Fibroblast of villous mesenchyme (primary cell): ENCODE measurements around the gene XCL1. TPM values are rescaled to one million over a fixed set of nuclear protein-coding genes. Genes with fewer than 3 reads are reported as not detected.
"Not testable (repeated sequence)": the region's sequence is repeated elsewhere in the genome, so short reads cannot be mapped to it uniquely, and the experiment has no call there.

Source experiments
- DNase-seq: peaks from one replicate; pipeline ENCODE4 v3.0.0-alpha.2; 2010; ENCODE audit warnings: low read depth
- H3K4me3 ChIP-seq: 2 replicates; pipeline ENCODE4 v1.5.1; 2011; ENCODE audit warnings: low read depth, mild to moderate bottlenecking, low read length
- CTCF ChIP-seq: IDR thresholded peaks from 2 replicates; pipeline ENCODE4 v1.5.1; 2012; ENCODE audit warnings: low read depth, mild to moderate bottlenecking, low read length; ENCODE audit not compliant: insufficient read depth
- total RNA-seq: library from RNA; depleted of rRNA; stranded (reverse); fragments of >200 nt; gene quantifications from 2 replicates; pipeline ENCODE4 v1.2.3, GENCODE V29; 2012

The XCL1 gene
- total RNA-seq, 1 donor: not detected

GRCh38 chr1:168570652-168571051 is 5.8 kb upstream of the XCL1 start:
- H3K4me3 ChIP-seq: no peak overlapping the region
- DNase-seq: no peak
- TF ChIP-seq CTCF: no peak

DNA sequence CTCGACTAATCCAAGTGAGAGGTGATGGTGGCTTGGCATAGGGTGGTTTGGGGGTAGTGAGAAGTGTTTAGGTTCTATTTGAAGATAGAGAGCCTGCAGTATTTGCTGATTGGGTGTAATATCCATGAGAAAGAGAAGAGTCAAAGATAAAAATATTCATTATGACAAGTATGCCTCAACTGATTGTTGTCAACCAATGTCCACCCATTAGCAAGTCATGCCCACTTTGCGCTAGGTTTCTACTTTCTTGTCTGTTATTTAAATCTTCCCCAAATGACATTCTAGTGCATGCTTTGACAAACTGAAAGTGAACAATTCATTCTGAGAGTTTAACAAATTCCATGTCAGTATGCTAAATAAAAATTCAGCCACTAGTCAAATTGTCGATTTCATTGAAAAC is 3.8 kb upstream of the XCL1 start:
- no peak for DNase-seq
- TF ChIP-seq CTCF: no peak
- no peak overlapping the region for H3K4me3 ChIP-seq

GRCh38 chr1:168574234-168574633 is 2.2 kb upstream of the XCL1 start:
- not testable (repeated sequence) for H3K4me3 ChIP-seq
- peak; percentile 62 for DNase-seq
- peak; percentile 50 for TF ChIP-seq CTCF

DNA sequence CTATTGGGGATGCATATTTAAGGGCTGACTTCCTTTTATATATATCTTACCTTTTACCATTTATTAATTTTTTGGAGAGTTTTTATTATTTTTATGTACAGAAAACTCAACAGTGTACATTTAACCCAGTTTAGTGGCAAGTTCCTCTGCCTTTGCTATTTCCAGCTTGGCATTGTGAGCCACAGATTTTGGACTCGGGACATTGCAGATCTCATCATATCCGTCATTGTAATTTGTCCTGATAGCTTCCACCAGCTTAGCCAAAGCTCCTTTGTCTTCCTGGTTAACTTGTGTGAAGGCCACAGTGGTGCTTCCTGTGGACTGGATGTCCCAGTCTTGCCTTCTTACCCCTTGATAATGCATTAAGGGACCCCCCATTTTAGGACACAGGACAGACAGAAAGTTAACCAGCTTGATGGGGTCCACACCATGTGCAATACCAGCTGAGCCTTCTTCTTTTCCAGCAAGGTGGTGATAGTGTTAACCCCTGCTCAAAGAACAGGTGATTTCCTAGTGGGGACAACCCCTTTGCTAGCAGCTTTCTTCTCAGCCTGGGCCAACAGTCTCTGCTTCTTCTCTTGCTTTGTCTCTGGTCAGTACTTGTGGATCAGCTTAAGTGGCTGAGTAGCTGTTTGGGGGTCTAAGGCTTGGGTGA is 2.3 kb downstream of the XCL1 start:
- not testable (repeated sequence) for H3K4me3 ChIP-seq, DNase-seq

GRCh38 chr1:168580290-168580689 is 3.9 kb downstream of the XCL1 start:
- not testable (repeated sequence) for H3K4me3 ChIP-seq, DNase-seq

DNA sequence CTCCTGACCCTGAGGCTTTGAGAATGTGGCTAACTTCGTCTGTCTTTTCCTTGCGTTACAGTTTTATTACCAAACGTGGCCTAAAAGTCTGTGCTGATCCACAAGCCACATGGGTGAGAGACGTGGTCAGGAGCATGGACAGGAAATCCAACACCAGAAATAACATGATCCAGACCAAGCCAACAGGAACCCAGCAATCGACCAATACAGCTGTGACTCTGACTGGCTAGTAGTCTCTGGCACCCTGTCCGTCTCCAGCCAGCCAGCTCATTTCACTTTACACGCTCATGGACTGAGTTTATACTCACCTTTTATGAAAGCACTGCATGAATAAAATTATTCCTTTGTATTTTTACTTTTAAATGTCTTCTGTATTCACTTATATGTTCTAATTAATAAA is 4.6 kb downstream of the XCL1 start:
- H3K4me3 ChIP-seq, DNase-seq: not testable (repeated sequence)

- no peak for DNase-seq
- H3K4me3 ChIP-seq: no peak overlapping the region
- TF ChIP-seq CTCF: no peak
Measured at GRCh38 chr1:168581817-168582572, 5.6 kb downstream of the XCL1 start.

DNA sequence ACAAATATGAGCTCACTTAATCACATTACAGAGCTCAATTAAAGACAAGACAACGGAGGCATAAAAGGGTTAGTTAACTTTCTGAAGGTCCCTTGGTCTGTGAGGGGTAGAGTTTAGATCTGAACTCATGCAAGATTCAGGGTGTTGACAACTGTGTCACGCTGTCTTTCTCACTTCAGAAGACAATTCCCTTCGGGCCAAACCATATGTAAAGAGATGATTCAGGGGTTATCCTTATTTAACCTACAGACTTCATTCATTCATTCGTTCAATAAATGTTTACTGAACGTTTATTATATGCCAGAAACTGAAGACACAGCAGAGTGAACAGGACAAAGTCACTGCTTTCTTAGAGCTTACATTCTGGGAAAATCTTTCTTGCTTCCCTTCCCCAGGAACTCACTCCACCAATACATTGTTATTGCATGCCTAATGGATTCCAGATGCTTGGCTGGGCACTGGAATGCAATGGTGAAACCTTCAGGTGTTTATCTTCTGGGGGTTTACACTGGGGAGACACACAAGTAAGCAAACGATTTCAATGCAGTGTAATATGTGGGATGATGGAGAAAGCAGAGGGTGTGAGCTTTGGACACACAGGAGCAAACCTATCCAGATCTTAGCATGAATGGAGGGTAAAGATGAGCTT is 6.4 kb downstream of the XCL1 start:
- DNase-seq: peak; percentile 41
- no peak overlapping the region for H3K4me3 ChIP-seq
- TF ChIP-seq CTCF: no peak
